ENCODE results near the gene KRTAP12-4.
"Not testable (repeated sequence)": the region's sequence is repeated elsewhere in the genome, so short reads cannot be mapped to it uniquely, and the experiment has no call there.

Gene KRTAP12-4

DNA sequence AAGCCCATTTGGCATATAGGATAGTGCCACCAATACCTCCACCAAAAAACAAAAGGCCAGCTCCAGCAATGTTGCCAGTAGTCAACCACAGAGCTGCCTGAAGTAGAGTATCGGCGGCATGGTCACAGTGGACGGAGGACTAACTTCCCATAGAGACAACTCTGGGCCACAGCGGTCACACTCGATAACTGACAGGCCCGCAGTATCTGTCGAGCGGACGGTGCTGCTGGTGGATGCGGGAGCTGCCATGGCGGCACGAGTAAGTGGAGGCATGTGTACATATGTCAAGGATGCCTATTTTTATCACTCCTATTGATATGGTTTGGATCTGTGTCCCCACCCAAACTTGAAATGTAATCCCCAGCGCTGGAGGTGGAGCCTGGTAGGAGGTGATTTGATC, 23.4 kb upstream of the KRTAP12-4 start:
- H3K36me3 Mint-ChIP-seq (ENCODE audit: low read depth): no peaks in the 10 kb centered on the region
- no peak overlapping the region for H3K4me3 Mint-ChIP-seq
- H3K9me3 Mint-ChIP-seq: peaks cover 12% of the 10 kb centered on the region
- H3K4me1 Mint-ChIP-seq (ENCODE audit: low read depth): no peaks in the 10 kb centered on the region
- H3K27me3 Mint-ChIP-seq: no peaks in the 10 kb centered on the region
- no peak overlapping the region for H3K27ac Mint-ChIP-seq

DNA sequence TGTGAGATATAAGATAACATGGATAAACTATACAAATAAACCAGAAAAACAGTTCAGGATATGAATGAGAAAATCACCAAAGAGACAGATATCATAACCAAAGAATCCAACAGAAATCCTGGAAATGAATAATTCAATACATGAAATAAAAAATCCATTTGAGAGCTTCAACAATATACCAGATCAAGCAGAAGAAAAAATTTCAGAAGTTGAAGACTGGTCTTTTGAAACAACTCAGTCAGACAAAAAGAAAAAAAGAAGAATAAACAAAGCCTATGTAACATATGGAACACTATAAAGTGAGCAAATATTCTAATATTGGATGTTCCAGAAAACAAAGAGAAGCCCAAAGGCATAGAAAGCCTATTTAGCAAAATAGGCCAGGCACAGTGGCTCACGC, 17.5 kb upstream of the KRTAP12-4 start:
- no peaks in the 10 kb centered on the region for H3K4me1 Mint-ChIP-seq (ENCODE audit: low read depth)
- no peak overlapping the region for H3K27ac Mint-ChIP-seq
- peaks cover 39% of the 10 kb centered on the region for H3K9me3 Mint-ChIP-seq
- no peak overlapping the region for H3K4me3 Mint-ChIP-seq
- peaks cover 8% of the 10 kb centered on the region for H3K27me3 Mint-ChIP-seq
- H3K36me3 Mint-ChIP-seq (ENCODE audit: low read depth): no peaks in the 10 kb centered on the region

DNA sequence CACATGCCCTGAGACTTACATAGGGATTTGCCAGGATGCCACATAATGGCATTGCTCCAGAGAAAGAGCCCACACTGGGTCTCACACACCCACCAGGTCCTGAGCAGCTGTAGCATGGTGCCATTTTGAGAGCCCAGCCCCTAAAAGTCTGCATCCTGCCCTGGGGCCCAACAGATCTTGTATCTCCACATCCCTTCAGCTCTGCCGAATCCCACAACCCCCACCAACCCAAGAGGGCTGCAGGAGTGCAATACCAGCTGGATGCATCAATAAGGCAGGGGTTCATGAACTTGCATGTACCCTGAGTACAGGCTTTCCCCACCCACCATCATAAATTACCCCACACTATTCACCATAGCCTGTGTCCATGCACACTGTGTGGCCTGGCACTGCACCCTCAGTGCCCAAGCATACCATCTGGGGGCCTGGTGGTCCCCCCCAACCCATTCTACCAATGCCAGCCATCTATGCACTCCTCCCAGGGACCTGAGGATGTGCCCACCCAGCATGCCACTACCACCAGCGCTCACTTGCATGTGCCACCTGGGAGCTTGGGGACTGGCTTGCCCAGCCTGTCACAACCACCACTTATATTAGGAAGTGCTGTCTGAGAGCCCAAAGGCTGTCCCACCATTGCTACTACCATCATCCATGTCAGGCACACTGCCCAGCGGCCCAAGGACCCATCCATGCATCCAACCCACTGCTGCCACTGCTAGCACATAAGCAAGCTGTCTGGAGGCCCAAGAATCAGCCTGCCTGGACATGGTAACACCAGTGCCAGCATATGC, 16.4 kb upstream of the KRTAP12-4 start:
- Mint-ChIP-seq H3K4me3 (no peak overlapping the region), H3K4me1 (ENCODE audit: low read depth) (no peaks in the 10 kb centered on the region), H3K36me3 (ENCODE audit: low read depth) (no peaks in the 10 kb centered on the region), H3K27me3 (peaks cover 8% of the 10 kb centered on the region), H3K9me3 (peaks cover 39% of the 10 kb centered on the region), H3K27ac (no peak overlapping the region)

DNA sequence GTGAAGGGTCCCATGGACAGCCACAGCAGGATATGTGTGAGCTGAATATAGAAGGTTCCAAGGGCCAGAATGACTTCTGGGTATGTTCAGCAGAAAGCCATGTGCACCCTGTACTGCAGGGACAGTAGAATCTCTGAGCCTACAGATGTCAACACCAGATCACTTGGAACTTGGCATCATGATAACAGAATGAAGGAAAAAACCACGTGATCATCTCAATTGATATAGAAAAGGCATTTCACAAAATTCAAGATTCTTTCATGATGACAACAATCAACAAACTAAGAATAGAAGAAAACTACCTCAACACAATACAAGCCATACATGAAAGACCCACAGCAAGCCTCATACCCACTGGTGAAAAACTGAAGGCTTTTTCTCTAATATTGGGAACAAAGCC, 13.2 kb upstream of the KRTAP12-4 start:
- H3K27ac Mint-ChIP-seq: no peak overlapping the region
- H3K27me3 Mint-ChIP-seq: peaks cover 8% of the 10 kb centered on the region
- H3K9me3 Mint-ChIP-seq: peaks cover 25% of the 10 kb centered on the region
- peaks cover under 1% of the 10 kb centered on the region for H3K36me3 Mint-ChIP-seq (ENCODE audit: low read depth)
- no peaks in the 10 kb centered on the region for H3K4me1 Mint-ChIP-seq (ENCODE audit: low read depth)
- no peak overlapping the region for H3K4me3 Mint-ChIP-seq

DNA sequence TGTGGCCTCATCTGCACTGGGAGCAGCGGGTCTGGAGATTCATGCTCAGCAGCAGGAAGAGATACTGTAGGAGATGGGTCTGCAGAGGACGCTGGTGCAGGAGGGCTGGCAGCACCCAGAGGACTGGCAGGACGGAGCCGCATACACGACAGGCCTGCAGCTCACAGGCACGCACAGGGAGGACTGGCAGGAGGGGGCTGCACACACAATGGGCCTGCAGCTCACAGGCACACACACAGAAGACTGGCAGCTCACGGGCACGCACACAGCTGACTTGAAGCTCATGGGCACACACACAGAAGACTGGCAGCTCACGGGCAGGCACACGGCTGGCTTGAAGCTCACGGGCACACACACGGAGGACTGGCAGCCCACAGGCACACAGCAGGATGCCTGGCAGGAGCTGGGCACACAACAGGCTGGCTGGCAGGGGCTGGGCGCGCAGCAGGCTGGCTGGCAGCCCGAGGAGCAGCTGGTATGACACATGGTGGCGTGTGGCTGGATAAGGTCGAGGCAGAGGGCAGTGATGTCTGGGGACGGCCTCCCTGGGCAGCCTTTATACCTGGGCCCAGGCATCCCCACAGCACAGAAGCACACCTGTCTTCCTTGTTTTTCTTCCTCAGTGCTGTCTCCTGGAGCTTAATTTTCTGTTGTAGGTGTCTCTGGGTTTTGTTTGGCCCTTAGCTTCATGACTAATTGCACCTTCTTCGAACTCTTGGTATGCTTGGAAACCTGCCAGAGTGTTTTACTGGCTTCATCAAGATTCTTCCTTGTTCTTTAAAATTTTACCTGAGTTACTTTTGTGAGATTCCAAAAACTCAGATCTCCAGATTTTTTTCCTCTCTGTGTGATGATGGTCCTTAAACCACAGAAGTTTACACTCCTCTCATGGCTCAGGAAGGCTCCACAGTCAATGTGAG, 12.2 kb upstream of the KRTAP12-4 start, which contains the start of gene KRTAP12-2:
Gene KRTAP12-2, minus strand, starts transcription at position 527 of the 920 bp plus-strand sequence. Its CDS starts 41 bp downstream, at position 486.
- peaks cover 25% of the 10 kb centered on the region for H3K9me3 Mint-ChIP-seq
- H3K27ac Mint-ChIP-seq: no peak within 1 kb of the TSS
- H3K4me1 Mint-ChIP-seq (ENCODE audit: low read depth): no peaks in the 10 kb centered on the region
- H3K27me3 Mint-ChIP-seq: peaks cover 8% of the 10 kb centered on the region
- peaks cover 5% of the 10 kb centered on the region for H3K36me3 Mint-ChIP-seq (ENCODE audit: low read depth)
- no peak within 1 kb of the TSS for H3K4me3 Mint-ChIP-seq

DNA sequence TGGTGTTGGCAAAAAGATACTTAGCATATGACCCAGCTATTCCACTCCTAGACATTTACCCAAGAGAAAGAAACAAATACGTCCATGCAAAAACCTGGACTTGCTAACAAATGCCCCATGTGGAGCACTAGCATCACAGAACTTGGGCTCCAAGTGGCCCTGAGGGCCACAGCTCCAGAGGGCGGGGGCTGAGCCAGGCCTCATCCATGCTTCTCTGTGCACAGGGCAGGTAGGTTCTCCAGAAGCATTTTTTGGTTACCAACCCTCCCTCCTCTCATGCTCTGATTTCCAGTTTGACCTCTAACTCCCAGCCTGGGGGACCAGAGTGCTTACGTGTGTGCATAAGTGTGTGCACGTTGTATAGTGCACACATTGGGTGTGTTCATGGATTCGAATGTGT, 10.2 kb upstream of the KRTAP12-4 start:
- H3K27ac Mint-ChIP-seq: no peak overlapping the region
- H3K4me3 Mint-ChIP-seq: no peak overlapping the region
- peaks cover 16% of the 10 kb centered on the region for H3K9me3 Mint-ChIP-seq
- peaks cover 2% of the 10 kb centered on the region for H3K4me1 Mint-ChIP-seq (ENCODE audit: low read depth)
- peaks cover 5% of the 10 kb centered on the region for H3K36me3 Mint-ChIP-seq (ENCODE audit: low read depth)
- H3K27me3 Mint-ChIP-seq: peaks cover 8% of the 10 kb centered on the region

DNA sequence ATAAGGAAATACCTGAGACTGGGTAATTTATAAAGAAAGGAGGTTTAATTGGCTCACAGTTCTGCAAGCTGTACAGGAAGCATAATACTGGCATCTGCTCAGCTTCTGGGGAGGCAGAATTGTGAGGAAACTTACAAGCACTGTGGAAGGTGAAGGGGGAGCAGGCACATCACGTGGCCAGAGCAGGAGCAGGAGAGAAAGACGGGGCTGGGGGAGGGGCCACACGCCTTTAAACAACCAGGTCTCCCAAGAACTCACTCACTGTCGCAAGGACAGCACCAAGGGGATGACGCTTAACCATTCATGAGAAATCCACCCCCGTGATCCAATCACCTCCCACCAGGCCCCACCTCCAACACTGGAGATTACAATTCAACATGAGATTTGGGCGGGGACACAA, 7.1 kb upstream of the KRTAP12-4 start:
- peaks cover 11% of the 10 kb centered on the region for H3K36me3 Mint-ChIP-seq (ENCODE audit: low read depth)
- H3K4me3 Mint-ChIP-seq, H3K27ac Mint-ChIP-seq: not testable (repeated sequence)

DNA sequence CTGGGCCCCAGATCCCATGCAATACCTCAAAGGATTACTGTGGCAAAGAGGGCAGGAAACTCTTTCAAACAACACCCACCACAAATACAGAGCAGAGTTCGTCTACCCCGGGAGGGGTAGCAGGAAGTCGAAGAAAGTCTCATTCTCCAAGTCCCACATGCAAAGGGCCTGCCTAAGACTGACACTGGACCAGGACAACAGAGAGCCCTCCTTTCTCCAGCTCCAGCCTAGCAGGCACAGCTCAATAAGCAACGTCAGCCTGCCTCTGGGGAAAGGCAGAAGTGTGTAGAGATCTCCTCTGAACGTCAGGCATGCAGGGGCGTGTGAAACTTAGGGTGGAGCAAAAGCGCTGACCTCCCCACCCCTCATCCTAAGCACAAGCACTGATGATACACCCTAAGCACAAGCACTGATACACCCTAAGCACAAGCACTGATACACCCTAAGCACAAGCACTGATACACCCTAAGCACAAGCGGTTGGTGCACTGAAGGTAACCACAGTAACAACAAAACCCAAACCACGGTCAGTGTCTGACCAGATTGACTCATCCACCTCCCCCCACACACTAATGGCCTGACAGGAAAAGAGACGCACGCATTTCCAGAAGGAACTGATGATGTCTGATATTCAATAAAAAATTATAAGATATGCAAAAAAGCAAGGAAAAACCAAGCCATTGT, 4.6 kb upstream of the KRTAP12-4 start:
- peaks cover 56% of the 10 kb centered on the region for H3K4me1 Mint-ChIP-seq (ENCODE audit: low read depth)
- H3K36me3 Mint-ChIP-seq (ENCODE audit: low read depth): peaks cover 17% of the 10 kb centered on the region
- H3K4me3 Mint-ChIP-seq: no peak overlapping the region
- H3K9me3 Mint-ChIP-seq: peaks cover 22% of the 10 kb centered on the region
- peak overlapping the region; percentile 54 for H3K27ac Mint-ChIP-seq
- no peaks in the 10 kb centered on the region for H3K27me3 Mint-ChIP-seq

More for the DNA sequence above, 7.1 kb upstream of the KRTAP12-4 start:
- H3K27me3 Mint-ChIP-seq: not testable (repeated sequence)
- Mint-ChIP-seq H3K4me1 (ENCODE audit: low read depth) (peaks cover 34% of the 10 kb centered on the region), H3K9me3 (peaks cover 14% of the 10 kb centered on the region)

DNA sequence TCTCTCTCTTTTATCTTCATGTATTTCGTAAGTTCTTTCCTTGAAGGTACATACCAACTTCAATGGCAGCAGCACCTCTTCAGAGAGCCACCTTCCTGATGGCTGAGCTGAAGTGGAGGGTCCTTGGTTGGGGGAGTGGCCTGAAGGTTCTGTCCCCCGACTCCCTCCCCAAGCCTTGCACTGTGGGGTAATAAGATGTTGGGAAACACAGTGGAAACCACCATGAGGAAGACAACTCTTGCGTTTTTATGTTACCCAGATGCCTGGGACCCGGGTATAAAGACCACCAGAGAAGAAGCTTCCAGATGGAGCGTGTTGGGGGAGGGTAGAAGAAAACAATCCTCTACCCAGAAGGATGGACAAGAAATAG, 4.1 kb upstream of the KRTAP12-4 start:
- Mint-ChIP-seq H3K9me3 (peaks cover 22% of the 10 kb centered on the region), H3K36me3 (ENCODE audit: low read depth) (peaks cover 17% of the 10 kb centered on the region), H3K4me1 (ENCODE audit: low read depth) (peaks cover 62% of the 10 kb centered on the region), H3K27ac (peak overlapping the region; percentile 54), H3K4me3 (peak overlapping the region; percentile 53), H3K27me3 (no peaks in the 10 kb centered on the region)

DNA sequence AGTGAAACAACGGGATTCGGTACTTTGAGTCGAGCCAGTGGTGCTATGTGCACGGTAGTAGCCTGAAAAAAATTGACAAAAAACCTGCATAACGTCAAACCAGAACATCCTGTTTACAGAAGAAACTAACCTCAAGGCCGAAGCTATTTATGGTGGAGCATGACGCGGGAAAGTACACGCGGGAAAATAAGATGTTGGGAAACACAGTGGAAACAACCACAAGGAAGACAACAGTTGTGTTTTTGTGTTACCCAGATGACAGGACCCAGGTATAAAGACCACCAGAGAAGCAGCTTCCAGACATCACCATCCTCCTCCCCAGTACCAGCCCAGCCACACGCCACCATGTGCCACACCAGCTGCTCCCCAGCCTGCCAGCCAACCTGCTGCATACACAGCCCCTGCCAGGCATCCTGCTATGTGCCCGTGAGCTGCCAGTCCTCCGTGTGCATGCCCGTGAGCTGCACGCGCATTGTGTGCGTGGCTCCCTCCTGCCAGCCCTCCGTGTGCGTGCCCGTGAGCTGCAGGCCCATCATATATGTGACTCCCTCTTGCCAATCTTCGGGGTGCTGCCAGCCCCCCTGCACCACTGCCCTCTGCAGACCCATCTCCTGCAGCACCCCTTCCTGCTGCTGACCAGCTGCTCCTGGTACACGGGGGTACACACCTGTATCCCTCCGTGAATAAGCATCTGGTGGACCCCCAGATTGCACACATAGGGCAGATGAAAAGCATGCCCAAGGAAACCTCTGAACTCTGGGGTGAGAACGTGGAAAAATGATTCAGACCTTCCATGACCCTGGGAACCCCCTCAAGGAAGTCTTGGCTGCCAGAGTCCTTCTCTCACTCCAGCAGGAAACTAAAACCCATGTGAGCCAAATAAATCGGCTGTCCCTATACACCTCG, 3.4 kb upstream of the KRTAP12-4 start, which contains the start of gene KRTAP12-3:
Gene KRTAP12-3, plus strand, starts transcription at position 298 of the 906 bp plus-strand sequence. Its CDS starts 48 bp downstream, at position 346.
- Mint-ChIP-seq H3K36me3 (ENCODE audit: low read depth) (peaks cover 17% of the 10 kb centered on the region), H3K4me3 (peak within 1 kb of the TSS; percentile 53), H3K27me3 (no peaks in the 10 kb centered on the region), H3K9me3 (peaks cover 22% of the 10 kb centered on the region), H3K27ac (peak within 1 kb of the TSS; percentile 54), H3K4me1 (ENCODE audit: low read depth) (peaks cover 62% of the 10 kb centered on the region)

DNA sequence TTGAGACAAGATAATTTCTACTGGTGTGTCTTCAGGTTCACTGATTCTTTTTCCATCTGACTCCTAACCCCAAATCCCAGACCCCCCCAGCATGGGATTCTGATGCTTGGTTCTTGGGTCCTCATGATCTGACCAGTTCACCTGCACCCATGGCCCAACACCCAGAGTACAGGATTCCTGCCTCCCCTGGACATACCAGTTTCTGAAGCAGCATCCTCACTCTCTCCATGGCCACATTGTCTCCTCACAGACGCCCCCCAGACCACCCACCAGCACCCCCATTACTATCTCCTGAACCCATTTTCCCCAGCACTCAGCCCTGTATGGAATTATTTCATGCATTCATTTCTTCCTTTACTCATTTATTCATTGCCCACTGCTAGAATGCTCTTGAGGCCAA, 2.4 kb upstream of the KRTAP12-4 start:
- no peak overlapping the region for H3K27ac Mint-ChIP-seq
- peaks cover 62% of the 10 kb centered on the region for H3K4me1 Mint-ChIP-seq (ENCODE audit: low read depth)
- H3K27me3 Mint-ChIP-seq: no peaks in the 10 kb centered on the region
- H3K4me3 Mint-ChIP-seq: no peak overlapping the region
- peaks cover 16% of the 10 kb centered on the region for H3K9me3 Mint-ChIP-seq
- H3K36me3 Mint-ChIP-seq (ENCODE audit: low read depth): peaks cover 12% of the 10 kb centered on the region

DNA sequence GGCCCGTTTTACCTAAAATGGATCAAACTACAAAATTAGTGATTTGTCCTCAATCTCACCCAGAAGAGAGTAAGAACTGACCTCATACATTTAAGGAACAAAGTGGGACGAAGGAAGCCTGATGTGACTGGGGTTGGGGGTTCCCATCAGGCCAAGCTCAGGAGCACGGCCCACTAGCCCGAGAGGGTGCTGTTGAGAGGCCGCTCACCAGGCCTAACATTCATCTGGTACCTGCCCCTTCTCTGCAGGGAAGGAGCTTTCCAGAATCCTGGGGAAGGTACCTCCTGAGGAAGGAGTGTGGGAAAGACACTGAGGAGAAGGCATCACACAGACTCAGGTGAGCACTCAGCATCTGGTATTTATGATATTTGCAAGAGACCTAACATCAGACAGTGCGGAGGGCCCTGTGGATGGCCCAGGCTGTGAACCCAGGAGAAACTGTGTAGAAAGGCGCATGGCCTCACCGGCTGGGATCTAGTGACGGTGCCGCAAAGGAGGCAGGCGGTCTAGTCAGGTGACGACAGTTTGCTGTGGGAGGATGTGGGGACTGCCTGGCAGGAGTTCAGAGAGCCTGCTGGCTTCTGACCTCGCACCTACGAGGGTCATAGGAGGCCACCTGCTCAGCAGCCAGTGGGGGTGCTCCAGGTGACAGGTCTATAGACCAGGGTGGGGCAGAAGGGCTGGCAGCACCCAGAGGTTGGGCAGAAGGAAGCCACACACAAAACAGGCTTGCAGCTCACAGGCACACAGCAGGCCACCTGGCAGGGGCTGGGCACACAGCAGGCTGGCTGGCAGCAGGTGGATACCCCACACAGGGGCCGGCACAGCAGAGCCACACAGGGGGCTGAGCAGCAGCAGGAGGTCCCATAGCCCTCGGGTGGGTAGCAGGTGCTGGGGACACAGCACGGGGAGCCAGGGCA, 543 bp downstream of the KRTAP12-4 start:
- Mint-ChIP-seq H3K4me1 (ENCODE audit: low read depth) (peaks cover 52% of the 10 kb centered on the region), H3K36me3 (ENCODE audit: low read depth) (peaks cover 12% of the 10 kb centered on the region), H3K27ac (peak overlapping the region; percentile 31), H3K9me3 (peaks cover 16% of the 10 kb centered on the region), H3K4me3 (peak overlapping the region; percentile 10), H3K27me3 (no peaks in the 10 kb centered on the region)

DNA sequence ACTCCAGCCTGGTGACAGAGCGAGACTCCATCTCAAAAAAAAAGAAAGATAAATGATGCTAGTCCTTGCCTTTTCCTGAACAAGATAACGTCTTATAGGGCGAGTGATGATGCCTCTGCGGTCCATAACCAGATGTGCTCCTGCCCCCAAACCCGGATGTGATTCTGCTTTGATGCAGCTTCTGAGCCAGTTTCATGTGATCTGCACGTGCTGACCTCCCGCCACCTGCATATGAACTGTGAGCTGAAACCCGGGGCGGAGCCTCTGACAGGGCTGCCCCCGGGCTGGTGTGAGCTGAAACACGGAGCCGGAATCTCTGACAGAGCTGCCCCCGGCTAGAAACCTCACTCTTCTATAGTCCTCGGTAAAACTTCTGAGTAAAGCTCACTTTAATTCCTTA, 1.3 kb downstream of the KRTAP12-4 start:
- peaks cover 44% of the 10 kb centered on the region for H3K4me1 Mint-ChIP-seq (ENCODE audit: low read depth)
- H3K4me3 Mint-ChIP-seq: no peak overlapping the region
- no peaks in the 10 kb centered on the region for H3K27me3 Mint-ChIP-seq
- H3K36me3 Mint-ChIP-seq (ENCODE audit: low read depth): peaks cover 12% of the 10 kb centered on the region
- H3K27ac Mint-ChIP-seq: no peak overlapping the region
- H3K9me3 Mint-ChIP-seq: peaks cover 16% of the 10 kb centered on the region
